Neural progenitor cell (in vitro differentiated cells): Measurements from ENCODE around the gene EIF3I.

Experiments
- CTCF ChIP-seq: fragments of 200-600 bp; sonication (generic); IDR thresholded peaks from 2 replicates; pipeline ENCODE4 v1.5.1; 2017; ENCODE audit warnings: antibody characterized with exemption, mild to moderate bottlenecking
- EZH2 ChIP-seq: fragments of 200-600 bp; sonication (generic); IDR thresholded peaks from 2 replicates; pipeline ENCODE4 v1.6.1; 2017; ENCODE audit warnings: antibody characterized with exemption, mild to moderate bottlenecking, moderate library complexity
- EZH2phosphoT487 ChIP-seq: fragments of 200-600 bp; sonication (generic); IDR thresholded peaks from 2 replicates; pipeline ENCODE4 v1.6.1; 2017; ENCODE audit warnings: antibody characterized with exemption

- TF ChIP-seq CTCF, result no peak
- no peak for TF ChIP-seq EZH2phosphoT487
- no peak for TF ChIP-seq EZH2
These were observed 13.3 kb upstream of the EIF3I start, which contains the start of gene DCDC2B for GRCh38 chr1:32208891-32209328.
